Right atrium auricular region (tissue), 2 donors: ENCODE data around the gene LMAN2. TPM values are rescaled to one million over a fixed set of nuclear protein-coding genes. Genes with fewer than 3 reads are reported as not detected.

Experiments used
- DNase-seq: peaks from one replicate; pipeline ENCODE4 v3.0.0-alpha.2; 2019; ENCODE audit warnings: low spot score
- H3K27ac ChIP-seq, 2 donors: fragments of 200-600 bp; sonication (generic); 1 replicate in 1 of 2; 2 replicates in 1 of 2; pipeline ENCODE4 v1.5.1; 2016 to 2019
- H3K27me3 ChIP-seq, 2 donors: fragments of 200-600 bp; sonication (generic); one replicate each; pipeline versions ENCODE4 v1.5.1 to v1.6.0; 2017 to 2019
- H3K36me3 ChIP-seq: fragments of 200-600 bp; sonication (generic); one replicate; pipeline ENCODE4 v1.5.1; 2016
- H3K4me1 ChIP-seq, 2 donors: fragments of 200-600 bp; sonication (generic); one replicate each; pipeline versions ENCODE4 v1.5.1 to v1.6.0; 2017 to 2019
- H3K4me3 ChIP-seq, 2 donors: fragments of 200-600 bp; sonication (generic); 1 replicate in 1 of 2; 2 replicates in 1 of 2; pipeline ENCODE4 v1.5.1; 2017 to 2019; ENCODE audit warnings: mild to moderate bottlenecking in 1 of 2, moderate library complexity in 1 of 2
- H3K9me3 ChIP-seq, 2 donors: fragments of 200-600 bp; sonication (generic); one replicate each; pipeline ENCODE4 v1.5.1; 2019
- CTCF ChIP-seq, 2 donors: fragments of 200-600 bp; sonication (generic); IDR thresholded peaks; one replicate each; pipeline ENCODE4 v1.5.1; 2019; ENCODE audit warnings: antibody characterized with exemption in 2 of 2
- total RNA-seq, 2 donors: library from RNA; depleted of rRNA; stranded (reverse); fragments of >200 nt; gene quantifications; one replicate each; pipeline ENCODE4 v1.1.0, GENCODE V29; 2016

Gene LMAN2
- total RNA-seq, 2 donors from 2014 or later, result 128 to 134 TPM

- Histone ChIP-seq H3K9me3 (no peaks in the 10 kb centered on the region), H3K27me3 (peaks cover 15 to 20% of the 10 kb centered on the region in 2 donors), H3K27ac (no peak overlapping the region), H3K4me1 (peaks cover 0 to 10% of the 10 kb centered on the region in 2 donors), H3K36me3 (no peaks in the 10 kb centered on the region), H3K4me3 (no peak overlapping the region)
- no peak for DNase-seq
- no peak for TF ChIP-seq CTCF (IDR thresholded peaks at IDR 0.05)
These were observed 44.6 kb upstream of the LMAN2 start for GRCh38 chr5:177396078-177396477.

GRCh38 chr5:177393990-177394389, 42.5 kb upstream of the LMAN2 start:
- Histone ChIP-seq H3K4me3 (no peak overlapping the region), H3K27me3 (peaks cover 0 to 4% of the 10 kb centered on the region in 2 donors), H3K36me3 (no peaks in the 10 kb centered on the region), H3K9me3 (no peaks in the 10 kb centered on the region), H3K4me1 (no peaks in the 10 kb centered on the region), H3K27ac (no peak overlapping the region)
- TF ChIP-seq CTCF (IDR thresholded peaks at IDR 0.05), result no peak
- no peak for DNase-seq

- Histone ChIP-seq H3K27ac (no peak overlapping the region), H3K27me3 (peaks cover 0 to 4% of the 10 kb centered on the region in 2 donors), H3K4me3 (no peak overlapping the region), H3K4me1 (no peaks in the 10 kb centered on the region), H3K9me3 (no peaks in the 10 kb centered on the region), H3K36me3 (no peaks in the 10 kb centered on the region)
- TF ChIP-seq CTCF (IDR thresholded peaks at IDR 0.05), result no peak
- DNase-seq, result no peak
These were observed 41.8 kb upstream of the LMAN2 start for GRCh38 chr5:177393206-177393765.

GRCh38 chr5:177392765-177393164, 41.3 kb upstream of the LMAN2 start:
- Histone ChIP-seq H3K4me1 (no peaks in the 10 kb centered on the region), H3K36me3 (no peaks in the 10 kb centered on the region), H3K27me3 (peaks cover 0 to 4% of the 10 kb centered on the region in 2 donors), H3K27ac (no peak overlapping the region), H3K9me3 (no peaks in the 10 kb centered on the region), H3K4me3 (no peak overlapping the region)
- TF ChIP-seq CTCF (IDR thresholded peaks at IDR 0.05), result no peak
- no peak for DNase-seq

- peaks cover 0 to 4% of the 10 kb centered on the region in 2 donors for H3K27me3 ChIP-seq
- peak; percentile 98 to 99 for TF ChIP-seq CTCF (IDR thresholded peaks at IDR 0.05)
- H3K4me3 ChIP-seq, result no peak overlapping the region
These were observed 39.2 kb upstream of the LMAN2 start for GRCh38 chr5:177390363-177391300.

More at GRCh38 chr5:177390363-177391300, 39.2 kb upstream of the LMAN2 start:
- Histone ChIP-seq H3K36me3 (no peaks in the 10 kb centered on the region), H3K4me1 (no peaks in the 10 kb centered on the region), H3K27ac (no peak overlapping the region), H3K9me3 (no peaks in the 10 kb centered on the region)
- DNase-seq, result peak; percentile 86
